ENCODE measurements around the gene URB2.
"Not testable (repeated sequence)": the region's sequence is repeated elsewhere in the genome, so short reads cannot be mapped to it uniquely, and the experiment has no call there.

Gene URB2

DNA sequence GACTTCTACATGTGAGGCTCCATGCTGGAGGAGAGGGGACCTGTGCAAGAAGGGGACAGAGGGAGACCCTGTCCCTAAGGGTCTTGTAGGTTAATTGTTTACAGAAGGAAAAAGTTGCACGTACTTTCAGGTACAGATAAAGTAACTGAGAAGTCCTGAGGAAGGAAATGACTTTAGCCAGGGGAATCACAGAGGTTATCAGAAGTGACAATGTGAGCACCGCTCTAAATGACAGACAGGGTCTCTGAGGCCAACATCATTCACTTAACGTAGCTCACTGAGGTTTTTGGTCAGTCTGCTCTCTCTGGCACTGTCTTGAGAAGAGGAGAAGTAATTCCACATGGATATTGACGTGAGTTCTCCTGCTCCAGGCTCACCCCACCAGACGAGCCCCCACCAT lies 12.1 kb upstream of the URB2 start:
- Histone ChIP-seq H3K27ac (ENCODE audit: low read depth in 2 of 2, low read length in 2 of 2) (no peak overlapping the region), H3K36me3 (ENCODE audit: control insufficient read depth in 2 of 2, insufficient read depth in 2 of 2, low read length in 2 of 2) (peaks cover 44 to 50% of the 10 kb centered on the region in 2 donors), H3K9ac (ENCODE audit: low read depth in 1 of 2, low read length in 2 of 2) (no peak overlapping the region), H3K4me3 (ENCODE audit: low read length in 2 of 2) (no peak overlapping the region), H3K4me1 (ENCODE audit: control insufficient read depth in 2 of 2, insufficient read depth in 2 of 2, low read length in 2 of 2) (no peaks in the 10 kb centered on the region), H3K27me3 (ENCODE audit: control insufficient read depth in 2 of 2, insufficient read depth in 2 of 2, low read length in 2 of 2) (no peaks in the 10 kb centered on the region), H3K9me3 (ENCODE audit: control insufficient read depth in 2 of 2, low read length in 2 of 2) (no peaks in the 10 kb centered on the region)

DNA sequence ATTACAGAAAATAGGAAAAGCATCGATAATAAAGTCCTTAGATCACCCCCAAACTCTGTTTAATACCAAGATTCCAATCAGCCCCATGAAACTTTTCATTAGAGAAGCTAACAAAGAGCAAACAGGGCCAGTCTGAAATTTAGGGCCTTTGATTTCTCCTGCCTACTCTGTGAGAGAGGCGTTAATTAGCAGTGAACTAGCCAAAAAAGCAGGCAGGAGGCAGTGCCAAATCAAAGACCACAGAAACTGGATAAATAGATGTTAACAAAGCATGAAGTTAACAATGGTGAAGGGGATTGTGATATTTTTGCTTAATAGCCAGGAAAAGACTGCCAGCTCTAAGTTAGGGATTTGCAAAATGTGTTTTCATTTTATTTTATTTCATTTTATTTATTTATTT lies 11.3 kb upstream of the URB2 start:
- Histone ChIP-seq H3K4me1 (ENCODE audit: control insufficient read depth in 2 of 2, insufficient read depth in 2 of 2, low read length in 2 of 2) (no peaks in the 10 kb centered on the region), H3K9me3 (ENCODE audit: control insufficient read depth in 2 of 2, low read length in 2 of 2) (no peaks in the 10 kb centered on the region), H3K9ac (ENCODE audit: low read depth in 1 of 2, low read length in 2 of 2) (no peak overlapping the region), H3K27ac (ENCODE audit: low read depth in 2 of 2, low read length in 2 of 2) (no peak overlapping the region), H3K27me3 (ENCODE audit: control insufficient read depth in 2 of 2, insufficient read depth in 2 of 2, low read length in 2 of 2) (no peaks in the 10 kb centered on the region), H3K4me3 (ENCODE audit: low read length in 2 of 2) (no peak overlapping the region), H3K36me3 (ENCODE audit: control insufficient read depth in 2 of 2, insufficient read depth in 2 of 2, low read length in 2 of 2) (peaks cover 38 to 43% of the 10 kb centered on the region in 2 donors)

DNA sequence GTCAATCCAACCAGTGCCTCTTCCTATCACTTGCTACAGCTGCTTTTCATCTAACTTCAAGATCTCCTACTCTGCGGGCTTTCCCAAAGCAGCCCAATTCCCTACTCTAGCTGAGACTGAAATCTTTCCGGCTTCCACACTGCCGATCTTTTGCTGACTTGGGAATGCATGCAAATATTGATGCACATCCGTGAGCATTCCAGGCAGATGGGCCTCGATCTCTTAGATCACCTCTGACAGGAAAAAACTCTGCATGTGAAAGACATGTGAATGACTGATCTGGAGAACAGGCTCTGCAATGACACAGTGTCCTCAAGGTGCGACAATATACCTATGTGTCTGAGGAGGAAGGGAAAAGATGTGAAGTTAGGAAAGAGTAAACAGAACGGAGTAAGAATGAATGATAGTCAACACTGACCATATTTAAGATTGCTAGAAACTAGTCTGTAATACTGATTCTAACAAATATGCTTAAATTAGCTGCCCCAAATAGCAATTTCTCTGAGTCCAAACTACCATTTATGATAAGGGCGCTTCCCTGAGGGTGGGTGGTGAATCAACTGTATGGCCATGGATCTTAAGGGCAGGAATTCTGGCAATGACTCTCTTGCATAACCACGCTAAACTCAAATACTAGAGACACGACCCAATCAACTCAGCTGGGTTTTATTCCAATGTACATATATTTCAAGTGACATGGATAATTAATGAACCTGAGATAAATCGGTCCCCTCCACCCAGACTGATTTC lies 8.5 kb upstream of the URB2 start:
- Histone ChIP-seq H3K4me1 (ENCODE audit: control insufficient read depth in 2 of 2, insufficient read depth in 2 of 2, low read length in 2 of 2) (no peaks in the 10 kb centered on the region), H3K4me3 (ENCODE audit: low read length in 2 of 2) (no peak overlapping the region), H3K9me3 (ENCODE audit: control insufficient read depth in 2 of 2, low read length in 2 of 2) (no peaks in the 10 kb centered on the region), H3K36me3 (ENCODE audit: control insufficient read depth in 2 of 2, insufficient read depth in 2 of 2, low read length in 2 of 2) (peaks cover 12 to 15% of the 10 kb centered on the region in 2 donors), H3K27me3 (ENCODE audit: control insufficient read depth in 2 of 2, insufficient read depth in 2 of 2, low read length in 2 of 2) (no peaks in the 10 kb centered on the region), H3K9ac (ENCODE audit: low read depth in 1 of 2, low read length in 2 of 2) (no peak overlapping the region), H3K27ac (ENCODE audit: low read depth in 2 of 2, low read length in 2 of 2) (no peak overlapping the region)

DNA sequence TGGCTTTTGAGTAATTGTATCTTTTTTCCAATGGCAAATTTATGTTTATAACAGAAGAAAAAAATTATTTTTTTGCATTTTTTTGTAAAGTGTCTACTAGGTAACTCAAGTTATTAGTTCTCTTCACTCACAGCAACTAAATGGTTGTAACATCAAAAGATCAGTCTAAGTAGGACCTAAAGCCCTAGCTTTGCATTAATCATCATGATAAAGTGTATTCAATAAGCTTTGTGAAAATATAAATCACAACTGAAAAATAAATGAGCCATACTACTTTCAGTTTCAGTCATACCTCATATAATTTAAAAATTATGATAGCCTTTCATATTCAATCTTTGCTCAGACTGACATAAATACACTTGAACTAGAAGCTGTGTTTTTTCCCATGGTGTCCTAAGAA lies 7.0 kb upstream of the URB2 start:
- no peaks in the 10 kb centered on the region for H3K27me3 ChIP-seq (ENCODE audit: control insufficient read depth in 2 of 2, insufficient read depth in 2 of 2, low read length in 2 of 2)
- no peaks in the 10 kb centered on the region for H3K9me3 ChIP-seq (ENCODE audit: control insufficient read depth in 2 of 2, low read length in 2 of 2)
- H3K27ac ChIP-seq (ENCODE audit: low read depth in 2 of 2, low read length in 2 of 2): no peak overlapping the region
- H3K9ac ChIP-seq (ENCODE audit: low read depth in 1 of 2, low read length in 2 of 2): no peak overlapping the region
- peaks cover 3 to 4% of the 10 kb centered on the region in 2 donors for H3K36me3 ChIP-seq (ENCODE audit: control insufficient read depth in 2 of 2, insufficient read depth in 2 of 2, low read length in 2 of 2)
- H3K4me1 ChIP-seq (ENCODE audit: control insufficient read depth in 2 of 2, insufficient read depth in 2 of 2, low read length in 2 of 2): no peaks in the 10 kb centered on the region
- no peak overlapping the region for H3K4me3 ChIP-seq (ENCODE audit: low read length in 2 of 2)

DNA sequence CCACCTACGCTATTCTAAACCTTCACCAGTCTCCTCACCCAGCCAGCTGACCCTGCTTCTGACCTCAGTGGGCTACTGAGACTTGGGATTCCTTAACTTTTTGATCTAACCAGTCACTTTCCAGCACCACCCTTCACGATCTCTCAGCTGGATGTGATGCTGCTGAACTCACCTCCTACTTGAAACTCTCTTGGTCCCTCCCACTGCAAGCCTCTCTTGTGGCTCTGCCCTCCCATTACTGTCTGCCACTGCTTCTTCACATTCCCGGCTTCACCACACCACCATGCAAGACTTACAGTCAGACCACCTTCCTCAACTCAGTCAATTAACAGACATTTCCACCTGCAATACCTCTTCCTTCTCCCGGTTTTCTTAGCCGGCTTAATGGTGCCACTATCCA lies 6.4 kb upstream of the URB2 start:
- Histone ChIP-seq H3K9me3 (ENCODE audit: control insufficient read depth in 2 of 2, low read length in 2 of 2) (no peaks in the 10 kb centered on the region), H3K27ac (ENCODE audit: low read depth in 2 of 2, low read length in 2 of 2) (no peak overlapping the region), H3K4me3 (ENCODE audit: low read length in 2 of 2) (no peak overlapping the region), H3K9ac (ENCODE audit: low read depth in 1 of 2, low read length in 2 of 2) (no peak overlapping the region), H3K27me3 (ENCODE audit: control insufficient read depth in 2 of 2, insufficient read depth in 2 of 2, low read length in 2 of 2) (no peaks in the 10 kb centered on the region), H3K36me3 (ENCODE audit: control insufficient read depth in 2 of 2, insufficient read depth in 2 of 2, low read length in 2 of 2) (no peaks in the 10 kb centered on the region), H3K4me1 (ENCODE audit: control insufficient read depth in 2 of 2, insufficient read depth in 2 of 2, low read length in 2 of 2) (peaks cover 1 to 3% of the 10 kb centered on the region in 2 donors)

DNA sequence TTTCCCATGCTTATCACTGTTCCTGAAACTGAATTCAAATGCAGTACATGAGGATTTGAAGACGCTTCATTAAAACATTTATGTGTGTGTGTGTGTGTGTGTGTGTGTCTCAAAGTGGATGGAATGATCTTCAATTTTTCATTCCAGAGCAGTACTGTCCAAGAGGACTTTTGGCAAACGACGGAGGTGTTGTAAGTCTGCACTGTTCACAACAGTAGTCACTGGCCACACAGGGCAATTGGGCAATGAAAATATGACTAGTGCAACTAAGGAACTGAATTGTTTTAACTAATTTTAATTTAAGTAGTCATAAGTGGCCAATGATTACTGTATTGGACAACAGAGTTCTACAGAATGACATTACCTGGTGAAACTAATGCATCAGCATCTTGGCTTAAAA lies 5.2 kb upstream of the URB2 start:
- H3K27ac ChIP-seq (ENCODE audit: low read depth in 2 of 2, low read length in 2 of 2): no peak overlapping the region
- no peaks in the 10 kb centered on the region for H3K27me3 ChIP-seq (ENCODE audit: control insufficient read depth in 2 of 2, insufficient read depth in 2 of 2, low read length in 2 of 2)
- H3K36me3 ChIP-seq (ENCODE audit: control insufficient read depth in 2 of 2, insufficient read depth in 2 of 2, low read length in 2 of 2): no peaks in the 10 kb centered on the region
- no peak overlapping the region for H3K4me3 ChIP-seq (ENCODE audit: low read length in 2 of 2)
- H3K4me1 ChIP-seq (ENCODE audit: control insufficient read depth in 2 of 2, insufficient read depth in 2 of 2, low read length in 2 of 2): peaks cover 6 to 8% of the 10 kb centered on the region in 2 donors
- H3K9ac ChIP-seq (ENCODE audit: low read depth in 1 of 2, low read length in 2 of 2): no peak overlapping the region
- H3K9me3 ChIP-seq (ENCODE audit: control insufficient read depth in 2 of 2, low read length in 2 of 2): no peaks in the 10 kb centered on the region

DNA sequence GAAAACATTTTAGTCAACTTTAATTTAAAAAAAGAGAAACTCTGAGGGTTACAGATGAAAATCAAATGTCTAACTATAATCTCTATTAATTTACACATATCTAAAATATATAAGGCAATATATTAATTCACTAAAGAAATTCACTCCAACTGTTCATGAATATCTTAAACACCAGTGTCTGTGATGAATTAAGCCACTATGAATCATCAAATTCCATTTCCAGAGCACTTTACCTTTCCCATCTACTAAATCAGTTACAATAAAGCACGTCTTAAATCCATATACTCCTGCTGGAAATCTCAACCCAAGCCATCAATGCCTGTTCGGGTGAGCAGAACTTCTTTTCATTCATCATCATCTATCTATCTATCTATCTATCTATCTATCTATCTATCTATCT lies 4.4 kb upstream of the URB2 start:
- no peaks in the 10 kb centered on the region for H3K36me3 ChIP-seq (ENCODE audit: control insufficient read depth in 2 of 2, insufficient read depth in 2 of 2, low read length in 2 of 2)
- no peak overlapping the region for H3K27ac ChIP-seq (ENCODE audit: low read depth in 2 of 2, low read length in 2 of 2)
- no peak overlapping the region for H3K9ac ChIP-seq (ENCODE audit: low read depth in 1 of 2, low read length in 2 of 2)
- H3K27me3 ChIP-seq (ENCODE audit: control insufficient read depth in 2 of 2, insufficient read depth in 2 of 2, low read length in 2 of 2): no peaks in the 10 kb centered on the region
- peaks cover 6 to 9% of the 10 kb centered on the region in 2 donors for H3K4me1 ChIP-seq (ENCODE audit: control insufficient read depth in 2 of 2, insufficient read depth in 2 of 2, low read length in 2 of 2)
- H3K4me3 ChIP-seq (ENCODE audit: low read length in 2 of 2): no peak overlapping the region
- H3K9me3 ChIP-seq (ENCODE audit: control insufficient read depth in 2 of 2, low read length in 2 of 2): no peaks in the 10 kb centered on the region

DNA sequence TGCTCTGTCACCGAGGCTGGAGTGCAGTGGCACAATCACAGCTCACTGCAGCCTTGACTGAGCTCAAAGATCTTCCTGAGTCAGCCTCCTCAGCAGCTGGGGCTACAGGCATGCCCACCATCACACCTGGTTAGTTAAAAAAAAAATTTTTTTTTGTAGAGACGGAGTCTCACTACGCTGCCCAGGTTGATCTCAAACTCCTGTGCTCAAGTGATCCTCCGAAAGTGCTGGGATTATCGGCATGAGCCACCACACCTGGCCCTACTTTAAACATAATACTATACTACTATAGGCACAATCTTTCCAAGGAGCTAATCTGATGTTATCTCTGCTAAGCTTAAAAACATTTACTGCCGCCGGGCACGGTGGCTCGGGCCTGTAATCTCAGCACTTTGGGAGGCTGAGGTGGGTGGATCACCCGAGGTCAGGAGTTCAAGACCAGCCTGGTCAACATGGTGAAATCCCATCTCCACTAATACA lies 3.4 kb upstream of the URB2 start:
- H3K9me3 ChIP-seq (ENCODE audit: control insufficient read depth in 2 of 2, low read length in 2 of 2); H3K27me3 ChIP-seq (ENCODE audit: control insufficient read depth in 2 of 2, insufficient read depth in 2 of 2, low read length in 2 of 2); H3K27ac ChIP-seq (ENCODE audit: low read depth in 2 of 2, low read length in 2 of 2); H3K9ac ChIP-seq (ENCODE audit: low read depth in 1 of 2, low read length in 2 of 2); H3K4me3 ChIP-seq (ENCODE audit: low read length in 2 of 2); H3K36me3 ChIP-seq (ENCODE audit: control insufficient read depth in 2 of 2, insufficient read depth in 2 of 2, low read length in 2 of 2): not testable (repeated sequence)
- H3K4me1 ChIP-seq (ENCODE audit: control insufficient read depth in 2 of 2, insufficient read depth in 2 of 2, low read length in 2 of 2): peaks cover 9 to 18% of the 10 kb centered on the region in 2 donors

DNA sequence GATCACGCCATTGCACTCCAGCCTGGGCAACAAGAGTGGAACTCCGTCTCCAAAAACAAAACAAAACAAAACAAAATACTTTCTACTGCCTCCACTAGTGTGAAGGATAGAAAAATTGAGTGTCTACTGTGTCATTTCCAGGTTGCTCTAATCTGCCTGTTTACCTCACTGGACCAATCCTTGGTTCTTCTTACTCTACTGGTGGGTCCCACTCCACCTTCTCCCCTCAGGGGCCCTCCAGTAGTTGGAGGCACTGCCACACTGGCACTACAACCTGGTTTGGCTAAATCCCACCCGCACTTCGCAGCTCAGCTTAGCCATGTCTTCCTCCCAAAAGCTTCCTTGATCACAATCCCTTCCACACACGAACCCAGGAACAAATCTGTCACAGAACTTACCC lies 2.8 kb upstream of the URB2 start:
- no peak overlapping the region for H3K9ac ChIP-seq (ENCODE audit: low read depth in 1 of 2, low read length in 2 of 2)
- no peak overlapping the region for H3K4me3 ChIP-seq (ENCODE audit: low read length in 2 of 2)
- no peaks in the 10 kb centered on the region for H3K9me3 ChIP-seq (ENCODE audit: control insufficient read depth in 2 of 2, low read length in 2 of 2)
- peaks cover 9 to 18% of the 10 kb centered on the region in 2 donors for H3K4me1 ChIP-seq (ENCODE audit: control insufficient read depth in 2 of 2, insufficient read depth in 2 of 2, low read length in 2 of 2)
- no peak overlapping the region for H3K27ac ChIP-seq (ENCODE audit: low read depth in 2 of 2, low read length in 2 of 2)
- no peaks in the 10 kb centered on the region for H3K27me3 ChIP-seq (ENCODE audit: control insufficient read depth in 2 of 2, insufficient read depth in 2 of 2, low read length in 2 of 2)
- no peaks in the 10 kb centered on the region for H3K36me3 ChIP-seq (ENCODE audit: control insufficient read depth in 2 of 2, insufficient read depth in 2 of 2, low read length in 2 of 2)

DNA sequence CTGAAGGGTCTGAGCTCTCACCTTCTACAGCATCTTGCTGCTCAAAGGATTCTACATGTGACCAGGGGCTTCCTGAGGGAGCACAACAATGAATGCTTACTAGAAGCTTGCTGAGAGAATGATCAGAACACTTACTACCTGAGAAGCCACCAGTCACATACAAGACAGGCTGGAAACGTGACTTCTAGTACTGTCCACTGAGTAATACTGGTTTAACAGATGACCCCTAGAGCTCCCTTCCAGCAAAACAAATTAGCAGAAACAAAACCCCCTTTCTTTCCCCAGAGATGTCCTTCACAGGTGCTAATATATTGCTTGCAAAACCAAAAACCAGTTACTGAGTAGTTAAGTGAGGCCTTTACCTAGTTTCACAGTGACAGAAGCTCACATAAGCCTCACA lies 2.2 kb upstream of the URB2 start:
- Histone ChIP-seq H3K4me3 (ENCODE audit: low read length in 2 of 2) (no peak overlapping the region), H3K36me3 (ENCODE audit: control insufficient read depth in 2 of 2, insufficient read depth in 2 of 2, low read length in 2 of 2) (no peaks in the 10 kb centered on the region), H3K27me3 (ENCODE audit: control insufficient read depth in 2 of 2, insufficient read depth in 2 of 2, low read length in 2 of 2) (no peaks in the 10 kb centered on the region), H3K27ac (ENCODE audit: low read depth in 2 of 2, low read length in 2 of 2) (no peak overlapping the region), H3K4me1 (ENCODE audit: control insufficient read depth in 2 of 2, insufficient read depth in 2 of 2, low read length in 2 of 2) (peaks cover 9 to 18% of the 10 kb centered on the region in 2 donors), H3K9me3 (ENCODE audit: control insufficient read depth in 2 of 2, low read length in 2 of 2) (no peaks in the 10 kb centered on the region), H3K9ac (ENCODE audit: low read depth in 1 of 2, low read length in 2 of 2) (no peak overlapping the region)

Data from mucosa of rectum (tissue), 2 donors.